Measurements from ENCODE around the gene RELN. TPM values are rescaled to one million over a fixed set of nuclear protein-coding genes. Genes with fewer than 3 reads are reported as not detected.

RELN gene
- total RNA-seq = under 0.01 and 0.89 TPM in 2 replicates

DNA sequence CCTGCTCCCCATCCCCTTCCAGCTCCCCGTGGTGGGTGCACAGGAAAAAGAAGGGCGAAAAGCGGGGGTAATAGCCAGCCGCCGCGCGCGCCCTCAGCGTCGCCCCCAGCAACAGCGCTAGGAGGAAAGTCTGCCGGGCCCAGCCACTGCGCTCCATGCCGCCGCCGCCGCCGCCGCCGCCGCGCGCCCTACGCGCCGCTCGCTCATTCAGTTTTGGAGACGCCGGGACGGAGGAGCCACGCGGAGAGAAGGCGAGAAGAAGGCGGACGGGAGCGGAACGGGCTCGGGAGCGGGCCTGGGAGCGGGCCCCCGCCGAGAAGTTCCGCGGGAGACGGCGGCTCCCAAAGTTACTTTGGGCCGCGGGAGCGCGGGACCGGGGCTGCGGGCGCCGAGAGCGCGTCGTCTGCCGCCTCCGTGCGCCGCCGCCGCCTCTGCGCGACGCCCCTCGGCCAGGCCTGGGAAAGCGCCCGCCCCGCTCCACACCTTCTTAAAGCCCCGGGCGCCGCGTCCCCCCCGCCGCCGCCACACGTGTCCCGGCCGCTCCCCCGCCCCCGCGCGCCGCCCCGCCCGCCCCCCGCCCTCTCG, at the start of gene RELN:
Gene RELN, minus strand, starts transcription at position 459 of the 585 bp plus-strand sequence. Its CDS starts 302 bp downstream, at position 157.

DNA sequence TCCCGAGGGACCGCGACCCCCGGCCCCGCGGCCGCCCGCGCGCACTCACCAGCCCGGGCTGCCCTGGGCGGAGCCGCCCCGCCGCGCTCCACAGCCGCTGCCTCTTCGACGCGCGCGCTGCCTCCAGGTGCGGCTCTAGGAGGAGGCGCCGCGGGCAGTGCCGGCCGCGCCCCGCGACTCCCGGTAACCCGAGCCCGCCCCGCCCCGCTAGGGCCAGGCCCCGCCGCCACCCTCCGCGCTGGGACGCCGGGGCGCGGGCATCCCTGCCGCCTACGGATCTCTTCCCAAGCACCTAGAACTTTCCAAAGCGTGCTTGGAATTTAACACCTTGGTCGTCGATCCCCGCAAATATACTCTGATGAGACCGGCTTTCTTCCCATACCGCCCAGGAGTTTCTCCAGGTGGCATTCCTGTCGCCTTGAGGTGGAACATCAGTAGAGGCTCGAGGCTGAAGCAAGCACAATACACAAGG, 543.4 kb downstream of the RELN start, which contains the start of gene SLC26A5:
Gene SLC26A5, minus strand, starts transcription at position 159 of the 472 bp plus-strand sequence. CDS start 24,693 bp downstream, outside the sequence.

Other genes with a start within 250 kb of the RELN start
- 19.3 and 108 TPM in 2 replicates for gene ORC5, start 218.4 kb upstream of the RELN start, total RNA-seq

All from smooth muscle cell of the umbilical artery (primary cell).